ENCODE results near the gene CNDP2. TPM values are rescaled to one million over a fixed set of nuclear protein-coding genes. Genes with fewer than 3 reads are reported as not detected.

CNDP2 gene
- polyA plus RNA-seq, 2 of the 4 experiments (the other 2 are of a cell fraction), result 93.7 to 106 TPM

DNA sequence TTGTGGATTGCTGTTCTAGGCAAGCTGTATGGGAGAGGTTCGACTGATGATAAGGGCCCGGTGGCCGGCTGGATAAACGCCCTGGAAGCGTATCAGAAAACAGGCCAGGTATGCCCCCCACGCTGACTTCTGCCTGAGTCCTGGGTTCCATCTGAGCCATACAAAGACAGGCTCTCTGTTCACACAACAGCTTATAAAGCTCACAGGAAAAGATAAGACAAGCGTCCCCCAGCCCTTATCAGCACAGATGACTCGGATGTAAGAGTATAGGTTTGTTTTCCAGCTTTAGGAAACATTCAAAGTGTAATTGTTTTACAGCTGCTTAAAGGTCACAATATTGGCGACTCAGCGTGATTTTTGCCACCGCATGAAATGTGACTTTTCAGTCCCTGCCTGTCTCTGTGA is 12.7 kb downstream of the CNDP2 start:
- 91% methylated on average over 11 of the region's 11 CpGs for WGBS (ENCODE audit: missing lambda C conversion rate)
- no peak overlapping the region for H3K4me3 ChIP-seq
- ChIA-PET POLR2A (no interaction called here), CTCF (no interaction called here)
- no peaks in the 10 kb centered on the region for H3K9me3 ChIP-seq
- no peak overlapping the region for H3K27ac ChIP-seq
- DNase-seq (ENCODE audit: low read depth in 1 of 2, low spot score in 1 of 2) (no peak), ATAC-seq (no peak), FAIRE-seq (no peak)
- no peak overlapping the region for H3K4me2 ChIP-seq
- TF ChIP-seq POLR2AphosphoS2 (conservative IDR thresholded peaks at IDR 0.05; ENCODE audit: low read length) (no peak), MAFK (IDR thresholded peaks at IDR 0.05; ENCODE audit: partially characterized antibody) (peak; percentile 72)
- no peaks in the 10 kb centered on the region for H3K4me1 ChIP-seq

DNA sequence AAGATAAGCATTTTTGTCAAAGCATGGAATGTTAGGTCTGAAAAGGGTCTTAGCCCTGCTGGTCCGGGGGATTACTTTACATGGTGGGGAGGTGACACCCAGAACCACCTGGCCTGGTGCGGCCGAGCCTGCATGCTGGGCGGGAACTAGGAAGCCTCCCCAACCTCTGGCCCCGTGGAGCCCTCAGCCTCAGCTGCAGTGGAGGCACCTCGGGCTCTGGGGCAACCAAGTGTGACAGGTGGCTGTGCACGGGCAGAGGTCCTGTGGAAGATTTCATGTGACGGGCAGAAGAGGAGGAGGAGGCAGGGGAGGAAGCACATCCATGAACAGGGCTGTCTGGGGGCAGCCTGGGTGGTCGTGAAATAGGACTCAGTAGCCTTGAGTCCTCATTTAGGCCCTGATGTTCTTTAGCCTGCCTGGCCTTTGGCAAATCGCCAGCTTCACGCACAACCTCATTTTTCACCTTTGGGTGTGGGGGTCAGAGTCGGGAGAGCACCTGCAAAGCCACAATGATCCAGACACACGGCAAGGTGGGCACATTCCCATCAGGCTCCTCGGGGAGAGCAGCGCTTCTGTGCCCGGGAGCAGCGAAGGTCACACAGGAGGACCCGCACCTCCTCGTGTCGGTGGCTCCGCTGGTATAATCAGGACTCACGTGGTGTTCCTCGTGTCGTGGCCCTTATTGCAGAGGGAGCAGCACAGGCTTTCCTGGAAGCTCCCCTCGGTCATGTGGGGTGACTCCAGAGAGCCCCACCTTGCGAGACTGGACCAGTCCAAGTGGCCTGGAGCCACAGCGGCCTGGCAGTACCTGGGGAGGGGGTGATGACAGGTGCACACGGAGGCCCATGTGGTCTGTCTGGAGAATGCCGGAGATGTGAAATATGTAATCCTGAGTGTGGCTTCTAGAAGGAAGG is 13.9 kb downstream of the CNDP2 start:
- ATAC-seq (no peak), DNase-seq (ENCODE audit: low read depth in 1 of 2, low spot score in 1 of 2) (no peak), FAIRE-seq (no peak)
- ChIA-PET POLR2A (no interaction called here), CTCF (no interaction called here)
- H3K4me2 ChIP-seq, result no peak overlapping the region
- H3K4me1 ChIP-seq, result no peaks in the 10 kb centered on the region
- no peaks in the 10 kb centered on the region for H3K9me3 ChIP-seq
- H3K4me3 ChIP-seq, result no peak overlapping the region
- H3K27ac ChIP-seq, result no peak overlapping the region
- TF ChIP-seq, protein P1, sequence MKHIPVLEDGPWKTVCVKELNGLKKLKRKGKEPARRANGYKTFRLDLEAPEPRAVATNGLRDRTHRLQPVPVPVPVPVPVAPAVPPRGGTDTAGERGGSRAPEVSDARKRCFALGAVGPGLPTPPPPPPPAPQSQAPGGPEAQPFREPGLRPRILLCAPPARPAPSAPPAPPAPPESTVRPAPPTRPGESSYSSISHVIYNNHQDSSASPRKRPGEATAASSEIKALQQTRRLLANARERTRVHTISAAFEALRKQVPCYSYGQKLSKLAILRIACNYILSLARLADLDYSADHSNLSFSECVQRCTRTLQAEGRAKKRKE (CRISPR knock-in tag; IDR thresholded peaks at IDR 0.05; ENCODE audit: low read depth), result no peak
- TF ChIP-seq CHD2 (IDR thresholded peaks at IDR 0.05; ENCODE audit: low read length, partially characterized antibody), result no peak
- 89% methylated on average over 13 of the region's 29 CpGs for WGBS (ENCODE audit: missing lambda C conversion rate)

DNA sequence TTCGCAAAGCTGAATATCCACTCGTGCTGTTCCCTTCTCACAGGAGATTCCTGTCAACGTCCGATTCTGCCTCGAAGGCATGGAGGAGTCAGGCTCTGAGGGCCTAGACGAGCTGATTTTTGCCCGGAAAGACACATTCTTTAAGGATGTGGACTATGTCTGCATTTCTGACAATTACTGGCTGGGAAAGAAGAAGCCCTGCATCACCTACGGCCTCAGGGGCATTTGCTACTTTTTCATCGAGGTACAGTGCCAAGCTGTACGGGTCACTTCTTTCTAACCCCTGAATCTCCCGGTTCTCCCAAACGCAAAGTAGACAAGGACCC is 14.6 kb downstream of the CNDP2 start:
- no peaks in the 10 kb centered on the region for H3K9me3 ChIP-seq
- POLR2A ChIA-PET, result no interaction called here
- no peak overlapping the region for H3K4me3 ChIP-seq
- TF ChIP-seq RCOR1 (IDR thresholded peaks at IDR 0.05; ENCODE audit: low read depth, low read length) (no peak), RFX5 (IDR thresholded peaks at IDR 0.05) (no peak)
- TF ChIP-seq, protein P2, sequence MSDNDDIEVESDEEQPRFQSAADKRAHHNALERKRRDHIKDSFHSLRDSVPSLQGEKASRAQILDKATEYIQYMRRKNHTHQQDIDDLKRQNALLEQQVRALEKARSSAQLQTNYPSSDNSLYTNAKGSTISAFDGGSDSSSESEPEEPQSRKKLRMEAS (IDR thresholded peaks at IDR 0.05), result no peak
- WGBS (ENCODE audit: missing lambda C conversion rate), result 87% methylated on average over 12 of the region's 12 CpGs
- FAIRE-seq, result no peak
- no peak for ATAC-seq
- H3K4me2 ChIP-seq, result no peak overlapping the region
- no peak for DNase-seq (ENCODE audit: low read depth in 1 of 2, low spot score in 1 of 2)
- no peak overlapping the region for H3K27ac ChIP-seq
- CTCF ChIA-PET, result no interaction called here
- no peaks in the 10 kb centered on the region for H3K4me1 ChIP-seq

DNA sequence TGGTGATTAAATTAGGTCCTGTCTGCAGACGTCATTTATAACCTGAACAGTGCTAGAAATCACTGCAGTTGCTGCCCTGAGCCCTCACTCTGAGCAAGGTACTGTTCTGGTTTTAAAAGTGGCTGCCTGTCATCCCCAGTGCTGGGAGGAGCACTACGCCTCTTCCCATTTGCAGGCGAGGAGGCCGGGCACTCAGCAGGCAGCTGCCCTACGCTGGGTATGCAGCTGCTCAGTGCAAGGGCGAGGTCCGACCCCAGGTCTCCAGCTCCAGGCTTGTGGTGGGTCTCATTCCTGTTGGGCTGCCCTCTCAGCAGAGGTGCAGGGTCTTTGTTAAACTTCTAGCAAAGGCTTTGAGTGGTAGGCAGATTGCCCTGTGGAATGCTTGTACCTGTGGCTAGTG is 15.7 kb downstream of the CNDP2 start:
- H3K4me2 ChIP-seq, result no peak overlapping the region
- CTCF ChIA-PET, result interaction anchor here (0.9 kb wide), 1 partner anchor 159 kb away, joined by 3 read pairs; no protein-coding TSS in a partner anchor
- no peak overlapping the region for H3K4me3 ChIP-seq
- POLR2A ChIA-PET, result no interaction called here
- ATAC-seq (no peak; a peak in 1 of 6 replicates), DNase-seq (ENCODE audit: low read depth in 1 of 2, low spot score in 1 of 2) (no peak), FAIRE-seq (no peak)
- 82% methylated on average over 4 of the region's 7 CpGs for WGBS (ENCODE audit: missing lambda C conversion rate)
- H3K27ac ChIP-seq, result no peak overlapping the region
- no peaks in the 10 kb centered on the region for H3K4me1 ChIP-seq
- no peaks in the 10 kb centered on the region for H3K9me3 ChIP-seq
- no peak for TF ChIP-seq NPAS2 (CRISPR knock-in tag; IDR thresholded peaks at IDR 0.05; ENCODE audit: borderline replicate concordance)
- TF ChIP-seq, protein P3, sequence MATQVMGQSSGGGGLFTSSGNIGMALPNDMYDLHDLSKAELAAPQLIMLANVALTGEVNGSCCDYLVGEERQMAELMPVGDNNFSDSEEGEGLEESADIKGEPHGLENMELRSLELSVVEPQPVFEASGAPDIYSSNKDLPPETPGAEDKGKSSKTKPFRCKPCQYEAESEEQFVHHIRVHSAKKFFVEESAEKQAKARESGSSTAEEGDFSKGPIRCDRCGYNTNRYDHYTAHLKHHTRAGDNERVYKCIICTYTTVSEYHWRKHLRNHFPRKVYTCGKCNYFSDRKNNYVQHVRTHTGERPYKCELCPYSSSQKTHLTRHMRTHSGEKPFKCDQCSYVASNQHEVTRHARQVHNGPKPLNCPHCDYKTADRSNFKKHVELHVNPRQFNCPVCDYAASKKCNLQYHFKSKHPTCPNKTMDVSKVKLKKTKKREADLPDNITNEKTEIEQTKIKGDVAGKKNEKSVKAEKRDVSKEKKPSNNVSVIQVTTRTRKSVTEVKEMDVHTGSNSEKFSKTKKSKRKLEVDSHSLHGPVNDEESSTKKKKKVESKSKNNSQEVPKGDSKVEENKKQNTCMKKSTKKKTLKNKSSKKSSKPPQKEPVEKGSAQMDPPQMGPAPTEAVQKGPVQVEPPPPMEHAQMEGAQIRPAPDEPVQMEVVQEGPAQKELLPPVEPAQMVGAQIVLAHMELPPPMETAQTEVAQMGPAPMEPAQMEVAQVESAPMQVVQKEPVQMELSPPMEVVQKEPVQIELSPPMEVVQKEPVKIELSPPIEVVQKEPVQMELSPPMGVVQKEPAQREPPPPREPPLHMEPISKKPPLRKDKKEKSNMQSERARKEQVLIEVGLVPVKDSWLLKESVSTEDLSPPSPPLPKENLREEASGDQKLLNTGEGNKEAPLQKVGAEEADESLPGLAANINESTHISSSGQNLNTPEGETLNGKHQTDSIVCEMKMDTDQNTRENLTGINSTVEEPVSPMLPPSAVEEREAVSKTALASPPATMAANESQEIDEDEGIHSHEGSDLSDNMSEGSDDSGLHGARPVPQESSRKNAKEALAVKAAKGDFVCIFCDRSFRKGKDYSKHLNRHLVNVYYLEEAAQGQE (IDR thresholded peaks at IDR 0.05), result no peak
- no peak for TF ChIP-seq CEBPB (IDR thresholded peaks at IDR 0.05)
- no peak for TF ChIP-seq RFX5 (IDR thresholded peaks at IDR 0.05)
- TF ChIP-seq NR3C1 (IDR thresholded peaks at IDR 0.05), result no peak
- TF ChIP-seq FOSB (CRISPR knock-in tag; IDR thresholded peaks at IDR 0.05), result no peak
- TF ChIP-seq POLR2AphosphoS2 (conservative IDR thresholded peaks at IDR 0.05; ENCODE audit: low read length), result no peak

Data from A549 (cell line).